Smooth muscle cell (in vitro differentiated cells): ENCODE measurements around the gene DMWD. TPM values are rescaled to one million over a fixed set of nuclear protein-coding genes. Genes with fewer than 3 reads are reported as not detected.

Experiments used
- DNase-seq: peaks from one replicate; lab custom pipeline; 2025; ENCODE audit not compliant: unreplicated experiment; lab: John Stamatoyannopoulos, UW
- H2AFZ ChIP-seq: fragments of 200-600 bp; sonication (generic); 2 replicates; pipeline ENCODE4 v1.6.0; 2016; ENCODE audit warnings: antibody characterized with exemption, low read depth, mild to moderate bottlenecking
- H3F3A ChIP-seq: fragments of 200-600 bp; sonication (generic); 2 replicates; pipeline ENCODE4 v1.6.0; 2017; ENCODE audit warnings: antibody characterized with exemption, low read depth
- H3K27ac ChIP-seq: fragments of 200-600 bp; sonication (generic); 2 replicates; pipeline ENCODE4 v1.5.1; 2016; ENCODE audit warnings: low read depth, mild to moderate bottlenecking
- H3K27me3 ChIP-seq: fragments of 200-600 bp; sonication (generic); 2 replicates; pipeline ENCODE4 v1.6.1; 2016; ENCODE audit warnings: low read depth, mild to moderate bottlenecking
- H3K36me3 ChIP-seq: fragments of 200-600 bp; sonication (generic); 2 replicates; pipeline ENCODE4 v1.5.1; 2016; ENCODE audit warnings: low read depth
- H3K4me1 ChIP-seq: fragments of 200-600 bp; sonication (generic); 2 replicates; pipeline ENCODE4 v1.5.1; 2016; ENCODE audit warnings: low read depth
- H3K4me2 ChIP-seq: fragments of 200-600 bp; sonication (generic); 2 replicates; pipeline ENCODE4 v1.6.0; 2016; ENCODE audit warnings: mild to moderate bottlenecking
- H3K4me3 ChIP-seq: fragments of 200-600 bp; sonication (generic); 2 replicates; pipeline ENCODE4 v1.5.1; 2016; ENCODE audit warnings: mild to moderate bottlenecking
- H3K79me2 ChIP-seq: fragments of 200-600 bp; sonication (generic); 2 replicates; pipeline ENCODE4 v1.6.0; 2016; ENCODE audit warnings: low read depth, mild to moderate bottlenecking
- H3K9ac ChIP-seq: fragments of 200-600 bp; sonication (generic); 2 replicates; pipeline ENCODE4 v1.6.0; 2016; ENCODE audit warnings: low read depth
- H3K9me3 ChIP-seq: fragments of 200-600 bp; sonication (generic); replicated peaks from 2 replicates; pipeline ENCODE4 v1.5.1; 2016; ENCODE audit warnings: low read depth
- H4K20me1 ChIP-seq: fragments of 200-600 bp; sonication (generic); 2 replicates; pipeline ENCODE4 v1.6.0; 2016; ENCODE audit warnings: low read depth
- CTCF ChIP-seq: fragments of 200-600 bp; sonication (generic); IDR thresholded peaks from 2 replicates; pipeline ENCODE4 v1.5.1; 2017; ENCODE audit warnings: borderline replicate concordance, mild to moderate bottlenecking, antibody characterized with exemption; ENCODE audit not compliant: insufficient read depth, poor library complexity, severe bottlenecking
- WGBS: methylation state at CpG from one replicate; pipeline ENCODE4 v1.1.7; 2016; ENCODE audit warnings: low lambda C conversion rate; 5-methylcytosine and 5-hydroxymethylcytosine counted together
- polyA plus RNA-seq: library from polyadenylated mRNA; unstranded; fragments of >200 nt; fragmentation: Nextera tagmentation; extraction: Ambion mirVana; gene quantifications from 2 replicates; pipeline ENCODE4 v1.2.1, GENCODE V29; 2016
- total RNA-seq: library from RNA; depleted of rRNA; stranded (reverse); fragments of >200 nt; gene quantifications from 2 replicates; pipeline ENCODE4 v1.2.3, GENCODE V29; 2014

Gene DMWD
- total and polyA plus RNA-seq, 2 experiments from 2014 or later, result 16.1 to 57.6 TPM

GRCh38 chr19:45825917-45826893, 33.6 kb upstream of the DMWD start:
- Histone ChIP-seq H4K20me1 (no peaks in the 10 kb centered on the region), H3K9me3 (no peaks in the 10 kb centered on the region), H3K79me2 (no peaks in the 10 kb centered on the region), H3K9ac (no peak overlapping the region), H3K4me2 (no peak overlapping the region), H3K27ac (no peak overlapping the region), H3K4me1 (no peaks in the 10 kb centered on the region), H2AFZ (no peak overlapping the region), H3K36me3 (no peaks in the 10 kb centered on the region), H3K27me3 (no peaks in the 10 kb centered on the region), H3F3A (no peaks in the 10 kb centered on the region), H3K4me3 (no peak overlapping the region)
- TF ChIP-seq CTCF, result no peak
- 93% methylated on average over 21 of the region's 22 CpGs for WGBS
- no peak for DNase-seq

DNA sequence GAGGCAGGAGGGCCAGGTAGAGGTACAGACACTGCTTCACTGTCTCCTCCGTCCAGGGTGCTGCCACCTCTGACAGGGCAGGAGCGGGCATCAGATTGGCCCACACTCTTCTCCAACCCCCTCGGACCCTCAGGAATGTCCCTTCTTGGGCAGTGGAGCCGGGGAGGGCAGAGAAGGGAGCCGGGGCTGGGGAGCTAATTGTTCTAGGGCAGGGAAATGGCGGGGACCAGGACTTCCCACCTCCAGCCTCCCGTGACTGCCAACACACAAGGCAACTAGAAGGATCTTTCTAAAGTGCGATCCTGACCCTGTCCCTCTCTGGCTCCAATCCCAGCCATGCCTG, 32.6 kb upstream of the DMWD start:
- Histone ChIP-seq H3K27me3 (no peaks in the 10 kb centered on the region), H3K4me3 (no peak overlapping the region), H3K36me3 (no peaks in the 10 kb centered on the region), H3K79me2 (no peaks in the 10 kb centered on the region), H4K20me1 (no peaks in the 10 kb centered on the region), H2AFZ (no peak overlapping the region), H3K27ac (no peak overlapping the region), H3K9me3 (no peaks in the 10 kb centered on the region), H3K4me2 (no peak overlapping the region), H3K4me1 (no peaks in the 10 kb centered on the region), H3K9ac (no peak overlapping the region), H3F3A (no peaks in the 10 kb centered on the region)
- whole genome bisulfite sequencing, result 99% methylated on average over 8 of the region's 8 CpGs
- no peak for TF ChIP-seq CTCF
- DNase-seq, result no peak

GRCh38 chr19:45824531-45825262, 32.1 kb upstream of the DMWD start:
- no peak for TF ChIP-seq CTCF
- H3K9ac ChIP-seq, result no peak overlapping the region

More at GRCh38 chr19:45824531-45825262, 32.1 kb upstream of the DMWD start:
- Histone ChIP-seq H2AFZ (no peak overlapping the region), H3K4me3 (no peak overlapping the region), H3K4me1 (no peaks in the 10 kb centered on the region), H4K20me1 (no peaks in the 10 kb centered on the region), H3K9me3 (no peaks in the 10 kb centered on the region), H3F3A (no peaks in the 10 kb centered on the region), H3K27me3 (no peaks in the 10 kb centered on the region), H3K79me2 (no peaks in the 10 kb centered on the region), H3K4me2 (no peak overlapping the region), H3K27ac (no peak overlapping the region), H3K36me3 (no peaks in the 10 kb centered on the region)
- 94% methylated on average over 26 of the region's 26 CpGs for WGBS
- no peak for DNase-seq
